PC-9 (cell line): ENCODE measurements around the gene LDHAL6B.

Source experiments
- EZH2 ChIP-seq: fragments of 200-600 bp; sonication (generic); IDR thresholded peaks from 2 replicates; pipeline ENCODE4 v1.8.0; 2017; ENCODE audit warnings: antibody characterized with exemption, low read depth
- TF ChIP-seq, protein P1 (sequence below): fragments of 200-600 bp; sonication (generic); conservative IDR thresholded peaks from 2 replicates; pipeline ENCODE4 v1.6.1; 2017; ENCODE audit warnings: mixed run types, antibody characterized with exemption, mild to moderate bottlenecking, moderate library complexity

- TF ChIP-seq, protein P1, sequence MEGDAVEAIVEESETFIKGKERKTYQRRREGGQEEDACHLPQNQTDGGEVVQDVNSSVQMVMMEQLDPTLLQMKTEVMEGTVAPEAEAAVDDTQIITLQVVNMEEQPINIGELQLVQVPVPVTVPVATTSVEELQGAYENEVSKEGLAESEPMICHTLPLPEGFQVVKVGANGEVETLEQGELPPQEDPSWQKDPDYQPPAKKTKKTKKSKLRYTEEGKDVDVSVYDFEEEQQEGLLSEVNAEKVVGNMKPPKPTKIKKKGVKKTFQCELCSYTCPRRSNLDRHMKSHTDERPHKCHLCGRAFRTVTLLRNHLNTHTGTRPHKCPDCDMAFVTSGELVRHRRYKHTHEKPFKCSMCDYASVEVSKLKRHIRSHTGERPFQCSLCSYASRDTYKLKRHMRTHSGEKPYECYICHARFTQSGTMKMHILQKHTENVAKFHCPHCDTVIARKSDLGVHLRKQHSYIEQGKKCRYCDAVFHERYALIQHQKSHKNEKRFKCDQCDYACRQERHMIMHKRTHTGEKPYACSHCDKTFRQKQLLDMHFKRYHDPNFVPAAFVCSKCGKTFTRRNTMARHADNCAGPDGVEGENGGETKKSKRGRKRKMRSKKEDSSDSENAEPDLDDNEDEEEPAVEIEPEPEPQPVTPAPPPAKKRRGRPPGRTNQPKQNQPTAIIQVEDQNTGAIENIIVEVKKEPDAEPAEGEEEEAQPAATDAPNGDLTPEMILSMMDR: no peak
- TF ChIP-seq EZH2: no peak
These were observed 40.9 kb upstream of the LDHAL6B start for GRCh38 chr15:59165726-59166125.
